ENCODE measurements around the gene RUNX3. TPM values are rescaled to one million over a fixed set of nuclear protein-coding genes. Genes with fewer than 3 reads are reported as not detected.

Gene RUNX3
- total RNA-seq = not detected in 2 replicates

GRCh38 chr1:24930260-24931145 lies at the start of gene RUNX3:
Gene RUNX3, minus strand, starts transcription at chr1:24930276. Its CDS starts 408 bp downstream, at chr1:24929868.

Small RNAs within 50 kb of the gene (small RNA-seq; reads per million reads assigned to genes)
- gene MIR6731 = not detected

Other genes starting within 250 kb of the RUNX3 start
- gene CLIC4, start 184.8 kb downstream of the RUNX3 start, total RNA-seq = 439 and 615 TPM in 2 replicates

All from vein endothelial cell (primary cell).